GM23338 (cell line): ENCODE results near the gene OR8B8. TPM values are rescaled to one million over a fixed set of nuclear protein-coding genes. Genes with fewer than 3 reads are reported as not detected.

Experiments
- ATAC-seq: fragments of 200-7000 bp; cut with Tn5 transposase; 3 replicates; pipeline ENCODE4 v1.9.1; 2020
- DNase-seq: peaks from one replicate; pipeline ENCODE4 v3.0.0-alpha.2; 2015; ENCODE audit warnings: low spot score
- H2AFZ ChIP-seq: fragments of 200-600 bp; sonication (generic); 2 replicates; pipeline ENCODE4 v1.8.0; 2016; ENCODE audit warnings: antibody characterized with exemption, mild to moderate bottlenecking, moderate library complexity
- H3F3A ChIP-seq: fragments of 200-600 bp; sonication (generic); replicated peaks from 2 replicates; pipeline ENCODE4 v1.8.0; 2017; ENCODE audit warnings: antibody characterized with exemption, mixed run types, low read depth
- H3K27ac ChIP-seq: fragments of 200-600 bp; sonication (generic); 2 replicates; pipeline ENCODE4 v1.6.1; 2016; ENCODE audit warnings: low read depth
- H3K27me3 ChIP-seq: fragments of 200-600 bp; sonication (generic); 2 replicates; pipeline ENCODE4 v1.8.0; 2016; ENCODE audit warnings: mild to moderate bottlenecking, mixed run types, moderate library complexity; ENCODE audit not compliant: insufficient read depth
- H3K36me3 ChIP-seq: fragments of 200-600 bp; sonication (generic); 2 replicates; pipeline ENCODE4 v1.8.0; 2016; ENCODE audit warnings: mild to moderate bottlenecking; ENCODE audit not compliant: insufficient read depth
- H3K4me1 ChIP-seq: fragments of 200-600 bp; sonication (generic); 2 replicates; pipeline ENCODE4 v1.8.0; 2016; ENCODE audit warnings: mild to moderate bottlenecking, moderate library complexity; ENCODE audit not compliant: insufficient read depth
- H3K4me2 ChIP-seq: fragments of 200-600 bp; sonication (generic); 2 replicates; pipeline ENCODE4 v1.7.1; 2017; ENCODE audit warnings: mixed run types
- H3K4me3 ChIP-seq: fragments of 200-600 bp; sonication (generic); 2 replicates; pipeline ENCODE4 v1.6.1; 2016; ENCODE audit warnings: mixed run types
- H3K79me2 ChIP-seq: fragments of 200-600 bp; sonication (generic); replicated peaks from 2 replicates; pipeline ENCODE4 v1.8.0; 2017; ENCODE audit warnings: mild to moderate bottlenecking; ENCODE audit not compliant: insufficient read depth
- H3K9me2 ChIP-seq: fragments of 200-600 bp; sonication (generic); 2 replicates; pipeline ENCODE4 v1.8.0; 2017; ENCODE audit not compliant: insufficient read depth
- H4K20me1 ChIP-seq: fragments of 200-600 bp; sonication (generic); replicated peaks from 2 replicates; pipeline ENCODE4 v1.8.0; 2017; ENCODE audit warnings: mild to moderate bottlenecking; ENCODE audit not compliant: insufficient read depth
- H3K27ac Mint-ChIP-seq: 2 replicates; pipeline ENCODE4 v1.8.0; 2020; ENCODE audit warnings: inconsistent platforms, mild to moderate bottlenecking, moderate library complexity, mixed read lengths
- H3K27me3 Mint-ChIP-seq: 3 replicates; pipeline ENCODE4 v1.8.0; 2022; ENCODE audit warnings: low read depth, mild to moderate bottlenecking, moderate library complexity, mixed read lengths, inconsistent platforms; ENCODE audit not compliant: insufficient read depth, poor library complexity
- H3K36me3 Mint-ChIP-seq: 3 replicates; pipeline ENCODE4 v1.8.0; 2021; ENCODE audit warnings: low read depth, mild to moderate bottlenecking, inconsistent platforms, moderate library complexity, mixed read lengths
- H3K4me1 Mint-ChIP-seq: 3 replicates; pipeline ENCODE4 v1.8.0; 2020; ENCODE audit warnings: mild to moderate bottlenecking, inconsistent platforms, mixed read lengths
- H3K4me3 Mint-ChIP-seq: 3 replicates; pipeline ENCODE4 v1.8.0; 2021; ENCODE audit warnings: moderate library complexity, mild to moderate bottlenecking, inconsistent platforms, mixed read lengths
- H3K9me3 Mint-ChIP-seq: 3 replicates; pipeline ENCODE4 v1.8.0; 2020; ENCODE audit warnings: moderate library complexity, mild to moderate bottlenecking, inconsistent platforms, mixed read lengths
- EZH2 ChIP-seq: fragments of 200-600 bp; sonication (generic); IDR thresholded peaks from one replicate; pipeline ENCODE4 v1.8.0; 2017; ENCODE audit warnings: antibody characterized with exemption, mild to moderate bottlenecking, low read depth; ENCODE audit not compliant: unreplicated experiment
- JUNB ChIP-seq: IDR thresholded peaks from one replicate; pipeline ENCODE4 v1.6.1; 2016; ENCODE audit warnings: antibody characterized with exemption; ENCODE audit not compliant: unreplicated experiment
- NANOG ChIP-seq: IDR thresholded peaks from 2 replicates; pipeline ENCODE4 v1.6.1; 2016; ENCODE audit warnings: antibody characterized with exemption, borderline replicate concordance
- POLR2AphosphoS5 ChIP-seq: IDR thresholded peaks from 2 replicates; pipeline ENCODE4 v1.6.1; 2016; ENCODE audit warnings: antibody characterized with exemption, low read depth
- ZNF114 ChIP-seq: fragments of 250-450 bp; sonication (Bioruptor Pico); IDR thresholded peaks from 2 replicates; pipeline ENCODE4 v1.5.0; 2020; ENCODE audit warnings: mild to moderate bottlenecking, moderate library complexity
- ZNF331 ChIP-seq: fragments of 250-450 bp; sonication (Bioruptor Pico); IDR thresholded peaks from 2 replicates; pipeline ENCODE4 v1.5.0; 2020; ENCODE audit warnings: low read depth, mild to moderate bottlenecking, moderate library complexity
- polyA plus RNA-seq: library from polyadenylated mRNA; unstranded; fragments of >200 nt; fragmentation: Nextera tagmentation; extraction: Ambion mirVana; gene quantifications from 2 replicates; pipeline ENCODE4 v1.2.1, GENCODE V29; 2016
- total RNA-seq: library from RNA; depleted of rRNA; stranded (reverse); fragments of >200 nt; shearing (Covaris generic); gene quantifications from 2 replicates; pipeline ENCODE4 v1.2.3, GENCODE V29; 2014
- TF ChIP-seq, protein P1 (sequence below), 2 experiments: fragments of 200-600 bp in 1 of 2; sonication (generic) in 1 of 2; conservative IDR thresholded peaks; 2 replicates each; pipeline versions ENCODE4 v1.5.1 to v1.6.1; 2016 to 2017; ENCODE audit warnings: antibody characterized with exemption in 2 of 2, low read depth in 2 of 2, mild to moderate bottlenecking in 2 of 2, moderate library complexity in 1 of 2
- TF ChIP-seq, protein P2 (sequence below): IDR thresholded peaks from one replicate; pipeline ENCODE4 v1.6.1; 2018; ENCODE audit warnings: antibody characterized with exemption; ENCODE audit not compliant: unreplicated experiment
- TF ChIP-seq, protein P3 (sequence below): fragments of 250-450 bp; sonication (Bioruptor Pico); IDR thresholded peaks from 2 replicates; pipeline ENCODE4 v1.5.0; 2020; ENCODE audit warnings: mild to moderate bottlenecking, moderate library complexity

The OR8B8 gene
- total and polyA plus RNA-seq, 2 experiments from 2014 or later: not detected

DNA sequence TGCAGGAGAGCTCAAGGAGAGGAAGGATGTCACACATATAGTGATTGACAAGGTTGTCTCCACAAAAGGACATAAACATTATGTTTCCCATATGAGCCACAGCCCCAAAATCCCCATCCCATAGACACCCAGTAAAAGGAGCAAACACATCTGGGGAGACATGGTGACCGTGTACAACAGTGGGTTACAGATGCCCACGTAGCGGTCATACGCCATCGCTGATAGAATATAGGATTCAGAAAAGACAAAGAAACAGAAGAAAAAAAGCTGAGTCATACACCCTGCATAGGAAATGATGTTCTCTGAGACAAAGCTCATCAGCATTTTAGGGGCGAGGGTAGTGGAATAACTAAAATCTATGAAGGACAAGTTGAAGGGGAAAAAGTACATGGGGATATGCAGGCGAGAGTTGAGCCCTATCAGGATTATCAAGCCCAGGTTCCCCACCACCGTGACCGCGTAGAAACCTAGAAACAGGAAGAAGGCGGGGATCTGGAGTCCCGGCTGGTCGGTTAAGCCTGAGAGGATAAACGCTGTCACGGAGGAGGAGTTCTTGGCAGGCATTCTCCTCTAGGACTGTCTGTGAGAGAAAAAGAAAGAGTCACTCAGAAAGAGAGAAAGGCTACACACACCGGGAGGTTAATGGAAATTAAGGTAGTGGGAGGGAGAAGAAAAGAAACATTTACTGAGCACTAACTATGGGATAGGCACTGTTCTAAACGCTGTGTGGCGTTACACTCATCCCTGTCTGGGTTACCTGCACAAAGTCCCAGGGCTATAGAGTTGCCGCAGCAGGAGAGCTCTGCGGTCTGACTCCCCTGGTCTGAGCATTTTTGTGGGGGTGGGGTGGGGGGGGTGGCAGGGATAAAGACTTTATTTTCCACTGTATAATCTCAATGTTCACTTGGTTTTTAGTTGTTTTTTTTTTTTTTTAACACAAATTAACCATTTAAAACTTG lies 36.1 kb upstream of the OR8B8 start (continued):
- TF ChIP-seq, protein P1, sequence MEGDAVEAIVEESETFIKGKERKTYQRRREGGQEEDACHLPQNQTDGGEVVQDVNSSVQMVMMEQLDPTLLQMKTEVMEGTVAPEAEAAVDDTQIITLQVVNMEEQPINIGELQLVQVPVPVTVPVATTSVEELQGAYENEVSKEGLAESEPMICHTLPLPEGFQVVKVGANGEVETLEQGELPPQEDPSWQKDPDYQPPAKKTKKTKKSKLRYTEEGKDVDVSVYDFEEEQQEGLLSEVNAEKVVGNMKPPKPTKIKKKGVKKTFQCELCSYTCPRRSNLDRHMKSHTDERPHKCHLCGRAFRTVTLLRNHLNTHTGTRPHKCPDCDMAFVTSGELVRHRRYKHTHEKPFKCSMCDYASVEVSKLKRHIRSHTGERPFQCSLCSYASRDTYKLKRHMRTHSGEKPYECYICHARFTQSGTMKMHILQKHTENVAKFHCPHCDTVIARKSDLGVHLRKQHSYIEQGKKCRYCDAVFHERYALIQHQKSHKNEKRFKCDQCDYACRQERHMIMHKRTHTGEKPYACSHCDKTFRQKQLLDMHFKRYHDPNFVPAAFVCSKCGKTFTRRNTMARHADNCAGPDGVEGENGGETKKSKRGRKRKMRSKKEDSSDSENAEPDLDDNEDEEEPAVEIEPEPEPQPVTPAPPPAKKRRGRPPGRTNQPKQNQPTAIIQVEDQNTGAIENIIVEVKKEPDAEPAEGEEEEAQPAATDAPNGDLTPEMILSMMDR (conservative IDR thresholded peaks at IDR 0.05; ENCODE audit: low read depth in 2 of 2): no peak
- TF ChIP-seq, protein P2, sequence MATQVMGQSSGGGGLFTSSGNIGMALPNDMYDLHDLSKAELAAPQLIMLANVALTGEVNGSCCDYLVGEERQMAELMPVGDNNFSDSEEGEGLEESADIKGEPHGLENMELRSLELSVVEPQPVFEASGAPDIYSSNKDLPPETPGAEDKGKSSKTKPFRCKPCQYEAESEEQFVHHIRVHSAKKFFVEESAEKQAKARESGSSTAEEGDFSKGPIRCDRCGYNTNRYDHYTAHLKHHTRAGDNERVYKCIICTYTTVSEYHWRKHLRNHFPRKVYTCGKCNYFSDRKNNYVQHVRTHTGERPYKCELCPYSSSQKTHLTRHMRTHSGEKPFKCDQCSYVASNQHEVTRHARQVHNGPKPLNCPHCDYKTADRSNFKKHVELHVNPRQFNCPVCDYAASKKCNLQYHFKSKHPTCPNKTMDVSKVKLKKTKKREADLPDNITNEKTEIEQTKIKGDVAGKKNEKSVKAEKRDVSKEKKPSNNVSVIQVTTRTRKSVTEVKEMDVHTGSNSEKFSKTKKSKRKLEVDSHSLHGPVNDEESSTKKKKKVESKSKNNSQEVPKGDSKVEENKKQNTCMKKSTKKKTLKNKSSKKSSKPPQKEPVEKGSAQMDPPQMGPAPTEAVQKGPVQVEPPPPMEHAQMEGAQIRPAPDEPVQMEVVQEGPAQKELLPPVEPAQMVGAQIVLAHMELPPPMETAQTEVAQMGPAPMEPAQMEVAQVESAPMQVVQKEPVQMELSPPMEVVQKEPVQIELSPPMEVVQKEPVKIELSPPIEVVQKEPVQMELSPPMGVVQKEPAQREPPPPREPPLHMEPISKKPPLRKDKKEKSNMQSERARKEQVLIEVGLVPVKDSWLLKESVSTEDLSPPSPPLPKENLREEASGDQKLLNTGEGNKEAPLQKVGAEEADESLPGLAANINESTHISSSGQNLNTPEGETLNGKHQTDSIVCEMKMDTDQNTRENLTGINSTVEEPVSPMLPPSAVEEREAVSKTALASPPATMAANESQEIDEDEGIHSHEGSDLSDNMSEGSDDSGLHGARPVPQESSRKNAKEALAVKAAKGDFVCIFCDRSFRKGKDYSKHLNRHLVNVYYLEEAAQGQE: no peak
- TF ChIP-seq POLR2AphosphoS5 (no peak), JUNB (no peak), EZH2 (no peak)

DNA sequence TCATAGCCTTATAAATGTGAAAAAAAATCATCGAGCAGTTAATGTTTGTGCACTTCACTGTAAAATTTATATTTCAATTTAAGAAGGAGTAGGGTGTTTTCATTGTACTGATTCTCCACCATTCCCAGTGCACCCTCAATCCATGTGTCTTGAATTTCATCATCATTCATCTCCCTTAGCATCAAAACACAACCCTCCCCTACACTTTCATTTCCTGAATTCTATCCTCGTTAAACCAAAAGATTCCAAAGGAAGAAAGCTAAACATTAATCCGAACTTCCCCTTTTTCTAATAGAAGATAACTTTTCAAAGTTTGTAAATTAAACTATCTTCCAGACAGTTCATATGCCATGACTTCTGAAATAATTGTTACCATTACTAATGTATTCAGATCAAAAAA lies 34.1 kb upstream of the OR8B8 start:
- peaks cover 19% of the 10 kb centered on the region for H3K4me1 ChIP-seq
- no peak overlapping the region for H3K4me2 ChIP-seq
- no peak for ATAC-seq
- no peak for DNase-seq
- no peaks in the 10 kb centered on the region for H4K20me1 ChIP-seq
- no peaks in the 10 kb centered on the region for H3K27me3 ChIP-seq
- no peak overlapping the region for H3K4me3 Mint-ChIP-seq
- no peak overlapping the region for H3K27ac Mint-ChIP-seq
- H3K4me3 ChIP-seq: no peak overlapping the region
- H3K36me3 Mint-ChIP-seq: no peaks in the 10 kb centered on the region
- H3K27ac ChIP-seq: no peak overlapping the region
- H3K9me2 ChIP-seq: no peaks in the 10 kb centered on the region; the same call in none of the 2 replicates
- no peaks in the 10 kb centered on the region for H3K9me3 Mint-ChIP-seq
- no peaks in the 10 kb centered on the region for H3K27me3 Mint-ChIP-seq
- H3K36me3 ChIP-seq: no peaks in the 10 kb centered on the region
- no peaks in the 10 kb centered on the region for H3K79me2 ChIP-seq
- peaks cover 32% of the 10 kb centered on the region for H3K4me1 Mint-ChIP-seq
- H2AFZ ChIP-seq: no peak overlapping the region
- no peaks in the 10 kb centered on the region for H3F3A ChIP-seq
- TF ChIP-seq ZNF114 (CRISPR knock-in tag) (no peak), NANOG (no peak), ZNF331 (CRISPR knock-in tag) (no peak)
- TF ChIP-seq, protein P1 (conservative IDR thresholded peaks at IDR 0.05; ENCODE audit: low read depth in 2 of 2): no peak
- TF ChIP-seq, protein P3, sequence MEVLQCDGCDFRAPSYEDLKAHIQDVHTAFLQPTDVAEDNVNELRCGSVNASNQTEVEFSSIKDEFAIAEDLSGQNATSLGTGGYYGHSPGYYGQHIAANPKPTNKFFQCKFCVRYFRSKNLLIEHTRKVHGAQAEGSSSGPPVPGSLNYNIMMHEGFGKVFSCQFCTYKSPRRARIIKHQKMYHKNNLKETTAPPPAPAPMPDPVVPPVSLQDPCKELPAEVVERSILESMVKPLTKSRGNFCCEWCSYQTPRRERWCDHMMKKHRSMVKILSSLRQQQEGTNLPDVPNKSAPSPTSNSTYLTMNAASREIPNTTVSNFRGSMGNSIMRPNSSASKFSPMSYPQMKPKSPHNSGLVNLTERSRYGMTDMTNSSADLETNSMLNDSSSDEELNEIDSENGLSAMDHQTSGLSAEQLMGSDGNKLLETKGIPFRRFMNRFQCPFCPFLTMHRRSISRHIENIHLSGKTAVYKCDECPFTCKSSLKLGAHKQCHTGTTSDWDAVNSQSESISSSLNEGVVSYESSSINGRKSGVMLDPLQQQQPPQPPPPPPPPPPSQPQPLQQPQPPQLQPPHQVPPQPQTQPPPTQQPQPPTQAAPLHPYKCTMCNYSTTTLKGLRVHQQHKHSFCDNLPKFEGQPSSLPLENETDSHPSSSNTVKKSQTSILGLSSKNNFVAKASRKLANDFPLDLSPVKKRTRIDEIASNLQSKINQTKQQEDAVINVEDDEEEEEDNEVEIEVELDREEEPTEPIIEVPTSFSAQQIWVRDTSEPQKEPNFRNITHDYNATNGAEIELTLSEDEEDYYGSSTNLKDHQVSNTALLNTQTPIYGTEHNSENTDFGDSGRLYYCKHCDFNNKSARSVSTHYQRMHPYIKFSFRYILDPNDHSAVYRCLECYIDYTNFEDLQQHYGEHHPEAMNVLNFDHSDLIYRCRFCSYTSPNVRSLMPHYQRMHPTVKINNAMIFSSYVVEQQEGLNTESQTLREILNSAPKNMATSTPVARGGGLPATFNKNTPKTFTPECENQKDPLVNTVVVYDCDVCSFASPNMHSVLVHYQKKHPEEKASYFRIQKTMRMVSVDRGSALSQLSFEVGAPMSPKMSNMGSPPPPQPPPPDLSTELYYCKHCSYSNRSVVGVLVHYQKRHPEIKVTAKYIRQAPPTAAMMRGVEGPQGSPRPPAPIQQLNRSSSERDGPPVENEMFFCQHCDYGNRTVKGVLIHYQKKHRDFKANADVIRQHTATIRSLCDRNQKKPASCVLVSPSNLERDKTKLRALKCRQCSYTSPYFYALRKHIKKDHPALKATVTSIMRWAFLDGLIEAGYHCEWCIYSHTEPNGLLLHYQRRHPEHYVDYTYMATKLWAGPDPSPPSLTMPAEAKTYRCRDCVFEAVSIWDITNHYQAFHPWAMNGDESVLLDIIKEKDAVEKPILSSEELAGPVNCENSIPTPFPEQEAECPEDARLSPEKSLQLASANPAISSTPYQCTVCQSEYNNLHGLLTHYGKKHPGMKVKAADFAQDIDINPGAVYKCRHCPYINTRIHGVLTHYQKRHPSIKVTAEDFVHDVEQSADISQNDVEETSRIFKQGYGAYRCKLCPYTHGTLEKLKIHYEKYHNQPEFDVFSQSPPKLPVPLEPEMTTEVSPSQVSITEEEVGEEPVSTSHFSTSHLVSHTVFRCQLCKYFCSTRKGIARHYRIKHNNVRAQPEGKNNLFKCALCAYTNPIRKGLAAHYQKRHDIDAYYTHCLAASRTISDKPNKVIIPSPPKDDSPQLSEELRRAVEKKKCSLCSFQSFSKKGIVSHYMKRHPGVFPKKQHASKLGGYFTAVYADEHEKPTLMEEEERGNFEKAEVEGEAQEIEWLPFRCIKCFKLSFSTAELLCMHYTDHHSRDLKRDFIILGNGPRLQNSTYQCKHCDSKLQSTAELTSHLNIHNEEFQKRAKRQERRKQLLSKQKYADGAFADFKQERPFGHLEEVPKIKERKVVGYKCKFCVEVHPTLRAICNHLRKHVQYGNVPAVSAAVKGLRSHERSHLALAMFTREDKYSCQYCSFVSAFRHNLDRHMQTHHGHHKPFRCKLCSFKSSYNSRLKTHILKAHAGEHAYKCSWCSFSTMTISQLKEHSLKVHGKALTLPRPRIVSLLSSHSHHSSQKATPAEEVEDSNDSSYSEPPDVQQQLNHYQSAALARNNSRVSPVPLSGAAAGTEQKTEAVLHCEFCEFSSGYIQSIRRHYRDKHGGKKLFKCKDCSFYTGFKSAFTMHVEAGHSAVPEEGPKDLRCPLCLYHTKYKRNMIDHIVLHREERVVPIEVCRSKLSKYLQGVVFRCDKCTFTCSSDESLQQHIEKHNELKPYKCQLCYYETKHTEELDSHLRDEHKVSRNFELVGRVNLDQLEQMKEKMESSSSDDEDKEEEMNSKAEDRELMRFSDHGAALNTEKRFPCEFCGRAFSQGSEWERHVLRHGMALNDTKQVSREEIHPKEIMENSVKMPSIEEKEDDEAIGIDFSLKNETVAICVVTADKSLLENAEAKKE: no peak
